ENCODE results near the gene TIGD6.
A peak's percentile ranks its signal among the peaks of the same experiment; 100 is the strongest.
"Not testable (repeated sequence)": the region's sequence is repeated elsewhere in the genome, so short reads cannot be mapped to it uniquely, and the experiment has no call there.

The TIGD6 gene

GRCh38 chr5:150035139-150035895, 34.9 kb upstream of the TIGD6 start:
- peaks cover 20% of the 10 kb centered on the region; the same call in 1 of the 2 replicates for H4K20me1 ChIP-seq
- H3K27me3 ChIP-seq = no peaks in the 10 kb centered on the region
- H3K4me3 ChIP-seq = no peak overlapping the region
- H3K36me3 ChIP-seq = peaks cover 97% of the 10 kb centered on the region
- no peaks in the 10 kb centered on the region for H3K9me3 ChIP-seq
- H3K4me1 ChIP-seq = peaks cover 26% of the 10 kb centered on the region
- TF ChIP-seq Cebpa-rat (IDR thresholded peaks at IDR 0.05) = no peak
- no peak overlapping the region for H3K9ac ChIP-seq
- H3K4me2 ChIP-seq = peak overlapping the region; percentile 29
- H3K27ac ChIP-seq = no peak overlapping the region

- Histone ChIP-seq H3K9ac (no peak overlapping the region), H3K27me3 (no peaks in the 10 kb centered on the region), H3K4me3 (no peak overlapping the region), H4K20me1 (peaks cover 20% of the 10 kb centered on the region; the same call in 1 of the 2 replicates), H3K36me3 (peaks cover 98% of the 10 kb centered on the region), H3K27ac (no peak overlapping the region), H3K4me2 (peak overlapping the region; percentile 29), H3K4me1 (peaks cover 26% of the 10 kb centered on the region), H3K9me3 (no peaks in the 10 kb centered on the region)
- TF ChIP-seq Cebpa-rat (IDR thresholded peaks at IDR 0.05) = no peak
These were observed 34.2 kb upstream of the TIGD6 start for GRCh38 chr5:150034662-150035061.

- no peak for TF ChIP-seq Cebpa-rat (IDR thresholded peaks at IDR 0.05)
- Histone ChIP-seq H3K27ac (no peak overlapping the region), H3K9ac (no peak overlapping the region), H3K9me3 (no peaks in the 10 kb centered on the region), H3K4me1 (peaks cover 20% of the 10 kb centered on the region), H3K36me3 (peaks cover 99% of the 10 kb centered on the region), H4K20me1 (peaks cover 20% of the 10 kb centered on the region; the same call in 1 of the 2 replicates), H3K4me2 (no peak overlapping the region), H3K4me3 (no peak overlapping the region), H3K27me3 (no peaks in the 10 kb centered on the region)
These were observed 32.9 kb upstream of the TIGD6 start for GRCh38 chr5:150033334-150033733.

- not testable (repeated sequence) for H3K9ac ChIP-seq, H3K27me3 ChIP-seq, H3K9me3 ChIP-seq, H3K4me3 ChIP-seq, H4K20me1 ChIP-seq, H3K27ac ChIP-seq, H3K4me2 ChIP-seq
- Histone ChIP-seq H3K36me3 (peaks cover 95% of the 10 kb centered on the region), H3K4me1 (peaks cover 17% of the 10 kb centered on the region)
These were observed 27.6 kb upstream of the TIGD6 start for GRCh38 chr5:150028047-150028446.

GRCh38 chr5:150026682-150027172, 26.3 kb upstream of the TIGD6 start:
- H3K4me1 ChIP-seq = peaks cover 30% of the 10 kb centered on the region
- no peaks in the 10 kb centered on the region for H3K27me3 ChIP-seq
- H3K9me3 ChIP-seq = no peaks in the 10 kb centered on the region
- no peak overlapping the region for H3K4me3 ChIP-seq
- TF ChIP-seq Cebpa-rat (IDR thresholded peaks at IDR 0.05) = no peak
- no peak overlapping the region for H3K4me2 ChIP-seq
- peaks cover 94% of the 10 kb centered on the region for H3K36me3 ChIP-seq
- peaks cover 9% of the 10 kb centered on the region; the same call in 1 of the 2 replicates for H4K20me1 ChIP-seq
- no peak overlapping the region for H3K9ac ChIP-seq
- H3K27ac ChIP-seq = no peak overlapping the region

- Histone ChIP-seq H3K9me3 (no peaks in the 10 kb centered on the region), H3K9ac (peak overlapping the region; percentile 46; the same call in 1 of the 2 replicates), H3K27ac (peak overlapping the region; percentile 36; the same call in 1 of the 2 replicates), H4K20me1 (peaks cover 9% of the 10 kb centered on the region; the same call in 1 of the 2 replicates), H3K27me3 (no peaks in the 10 kb centered on the region), H3K36me3 (peaks cover 94% of the 10 kb centered on the region), H3K4me3 (no peak overlapping the region), H3K4me2 (peak overlapping the region; percentile 41), H3K4me1 (peaks cover 31% of the 10 kb centered on the region)
- no peak for TF ChIP-seq Cebpa-rat (IDR thresholded peaks at IDR 0.05)
These were observed 24.0 kb upstream of the TIGD6 start for GRCh38 chr5:150024346-150024984.

- Histone ChIP-seq H4K20me1 (peaks cover 9% of the 10 kb centered on the region; the same call in 1 of the 2 replicates), H3K9ac (no peak overlapping the region), H3K4me2 (no peak overlapping the region), H3K4me1 (peaks cover 31% of the 10 kb centered on the region), H3K4me3 (no peak overlapping the region), H3K27me3 (no peaks in the 10 kb centered on the region), H3K9me3 (no peaks in the 10 kb centered on the region), H3K27ac (no peak overlapping the region), H3K36me3 (peaks cover 97% of the 10 kb centered on the region)
- no peak for TF ChIP-seq Cebpa-rat (IDR thresholded peaks at IDR 0.05)
These were observed 22.7 kb upstream of the TIGD6 start for GRCh38 chr5:150023136-150023535.

- no peaks in the 10 kb centered on the region for H3K9me3 ChIP-seq
- no peak overlapping the region for H3K9ac ChIP-seq
- H3K4me2 ChIP-seq = no peak overlapping the region
- no peak overlapping the region for H3K27ac ChIP-seq
- H3K27me3 ChIP-seq = no peaks in the 10 kb centered on the region
- peaks cover 9% of the 10 kb centered on the region; the same call in 1 of the 2 replicates for H4K20me1 ChIP-seq
- TF ChIP-seq Cebpa-rat (IDR thresholded peaks at IDR 0.05) = no peak
- H3K4me3 ChIP-seq = no peak overlapping the region
- H3K36me3 ChIP-seq = peaks cover 97% of the 10 kb centered on the region
- H3K4me1 ChIP-seq = peaks cover 31% of the 10 kb centered on the region
These were observed 22.2 kb upstream of the TIGD6 start for GRCh38 chr5:150022681-150023080.

GRCh38 chr5:150022158-150022531, 21.7 kb upstream of the TIGD6 start:
- peaks cover 31% of the 10 kb centered on the region for H3K4me1 ChIP-seq
- H3K9me3 ChIP-seq = no peaks in the 10 kb centered on the region
- no peaks in the 10 kb centered on the region for H3K27me3 ChIP-seq
- H3K4me2 ChIP-seq = peak overlapping the region; percentile 3; the same call in 1 of the 2 replicates
- no peak overlapping the region for H3K4me3 ChIP-seq
- no peak for TF ChIP-seq Cebpa-rat (IDR thresholded peaks at IDR 0.05)
- H3K36me3 ChIP-seq = peaks cover 97% of the 10 kb centered on the region
- peaks cover 9% of the 10 kb centered on the region; the same call in 1 of the 2 replicates for H4K20me1 ChIP-seq
- 0 out of 2 replicates have a peak overlapping the region, but pooled peaks have one; percentile 16 for H3K9ac ChIP-seq
- H3K27ac ChIP-seq = no peak overlapping the region

Measured in BLaER1 (cell line).